K562 (cell line): ENCODE results near the gene KRT28. TPM values are rescaled to one million over a fixed set of nuclear protein-coding genes. Genes with fewer than 3 reads are reported as not detected.
A peak's percentile ranks its signal among the peaks of the same experiment; 100 is the strongest.

ENCODE experiments used
- ARNT ChIP-seq, 2 experiments: fragments of 450-650 bp; IDR thresholded peaks; 2 replicates each; pipeline ENCODE4 v1.6.1; 2016; ENCODE audit warnings: mild to moderate bottlenecking in 1 of 2
- BRF1 ChIP-seq: IDR thresholded peaks from 3 replicates; pipeline ENCODE4 v1.6.1; 2011; ENCODE audit warnings: borderline replicate concordance, mild to moderate bottlenecking; ENCODE audit not compliant: insufficient read length; ENCODE audit errors: extremely low read depth
- CBFB ChIP-seq: sonication (generic); formaldehyde crosslinking; IDR thresholded peaks from 2 replicates; pipeline ENCODE4 v1.4.0; 2020; ENCODE audit warnings: mild to moderate bottlenecking, missing genetic modification reagents
- CBX1 ChIP-seq: sonication (generic); IDR thresholded peaks from 2 replicates; pipeline ENCODE4 v1.6.1; 2016; ENCODE audit warnings: antibody characterized with exemption, low read depth, mild to moderate bottlenecking
- ESRRB ChIP-seq: fragments of 250-450 bp; sonication (Bioruptor Pico); IDR thresholded peaks from 2 replicates; pipeline ENCODE4 v1.5.0; 2020; ENCODE audit warnings: mild to moderate bottlenecking, moderate library complexity, borderline replicate concordance
- ETV6 ChIP-seq, 3 experiments: fragments of 150-350 bp in 1 of 3; sonication (generic) in 1 of 3; formaldehyde crosslinking in 1 of 3; IDR thresholded peaks; 2 replicates each; pipeline versions ENCODE4 v1.6.1 to v1.8.0; 2014 to 2022; ENCODE audit warnings: borderline replicate concordance in 2 of 3, low read depth in 2 of 3, antibody characterized with exemption in 1 of 3, low read length in 1 of 3, mild to moderate bottlenecking in 1 of 3, missing genetic modification reagents in 1 of 3
- FUS ChIP-seq: fragments of 200-400 bp; formaldehyde crosslinking; optimal IDR thresholded peaks from 2 replicates; pipeline ENCODE3; 2017; ENCODE audit warnings: low read depth, low read length
- HNRNPL ChIP-seq: fragments of 200-400 bp; formaldehyde crosslinking; IDR thresholded peaks from 2 replicates; pipeline ENCODE4 v1.6.1; 2017; ENCODE audit warnings: low read depth, mild to moderate bottlenecking, low read length
- KDM1A ChIP-seq, 2 experiments: fragments of 450-650 bp; IDR thresholded peaks; 2 replicates each; pipeline ENCODE4 v1.6.1; 2016; ENCODE audit warnings: mild to moderate bottlenecking in 2 of 2
- MCM2 ChIP-seq: fragments of 450-650 bp; IDR thresholded peaks from 2 replicates; pipeline ENCODE4 v1.6.1; 2017; ENCODE audit warnings: low read depth, mild to moderate bottlenecking
- NCOA1 ChIP-seq: fragments of 450-650 bp; IDR thresholded peaks from 2 replicates; pipeline ENCODE4 v1.6.1; 2016; ENCODE audit warnings: low read depth
- NCOR1 ChIP-seq: fragments of 450-650 bp; IDR thresholded peaks from 2 replicates; pipeline ENCODE4 v1.6.1; 2016; ENCODE audit warnings: mild to moderate bottlenecking, moderate library complexity
- NR2C2 ChIP-seq, 2 experiments: fragments of 200-800 bp in 1 of 2; sonication (Bioruptor generic) in 1 of 2; sonication (generic) in 1 of 2; formaldehyde crosslinking in 1 of 2; IDR thresholded peaks; 2 replicates each; pipeline versions ENCODE4 v1.6.1 to v1.8.0; 2016 to 2022; ENCODE audit warnings: mild to moderate bottlenecking in 1 of 2, missing compliant biosample characterization in 1 of 2, missing genetic modification characterization in 1 of 2, missing genetic modification reagents in 1 of 2
- SRF ChIP-seq, 2 experiments: fragments of 250-450, 450-650 bp in 1 of 2; sonication (Bioruptor Pico) in 1 of 2; sonication (generic) in 1 of 2; formaldehyde crosslinking; IDR thresholded peaks; 2 replicates each; pipeline versions ENCODE4 v1.5.0 to v1.5.1; 2020 to 2022; ENCODE audit warnings: mild to moderate bottlenecking in 1 of 2, missing genetic modification reagents in 1 of 2
- STAT5A ChIP-seq: IDR thresholded peaks from 2 replicates; pipeline ENCODE4 v1.6.1; 2012; ENCODE audit warnings: low read length, inconsistent platforms, borderline replicate concordance
- ZNF57 ChIP-seq: fragments of 450-650 bp; formaldehyde crosslinking; IDR thresholded peaks from 2 replicates; pipeline ENCODE4 v1.4.0; 2020; ENCODE audit warnings: mild to moderate bottlenecking, moderate library complexity
- ZNF644 ChIP-seq: fragments of 200-800 bp; sonication (Bioruptor generic); IDR thresholded peaks from 2 replicates; pipeline ENCODE4 v1.6.1; 2016; ENCODE audit warnings: low read depth, missing genetic modification characterization, missing compliant biosample characterization
- polyA plus RNA-seq, 8 experiments: library from polyadenylated mRNA; depleted of rRNA in 4 of 8; stranded (reverse) in 5 of 8; unstranded in 3 of 8; fragments of >200 nt; fragmentation: Nextera tagmentation in 2 of 8; fragmentation: Illumina TruSeq in 1 of 8; extraction: Ambion mirVana in 2 of 8; extraction: Trizol in 1 of 8; gene quantifications; 2 replicates each; pipeline versions ENCODE4 v1.2.1 to v1.2.3, GENCODE V29; 2011 to 2014; ENCODE audit warnings: inconsistent platforms in 1 of 8, missing spikeins in 1 of 8
- total RNA-seq, 7 experiments: library from RNA; depleted of rRNA in 6 of 7; stranded (reverse); fragments of >200 nt in 6 of 7; fragmentation: Illumina TruSeq in 2 of 7; extraction: Trizol in 2 of 7; gene quantifications; 2 replicates each; pipeline versions ENCODE4 v1.2.1 to v1.2.3, GENCODE V29; 2011 to 2021; ENCODE audit warnings: low replicate concordance in 1 of 7
- TF ChIP-seq, protein P1 (sequence below): sonication (generic); formaldehyde crosslinking; IDR thresholded peaks from 2 replicates; pipeline ENCODE4 v1.8.0; 2022; ENCODE audit warnings: missing genetic modification reagents, mild to moderate bottlenecking, borderline replicate concordance
- TF ChIP-seq, protein P2 (sequence below): sonication (generic); formaldehyde crosslinking; IDR thresholded peaks from 2 replicates; pipeline ENCODE4 v1.8.1; 2023; ENCODE audit warnings: mild to moderate bottlenecking, missing genetic modification reagents
- TF ChIP-seq, protein P3 (sequence below), 2 experiments: fragments of 250-450 bp in 1 of 2; fragments of 450-650 bp in 1 of 2; sonication (Bioruptor Pico) in 1 of 2; IDR thresholded peaks; 2 replicates each; pipeline versions ENCODE4 v1.6.1 to v1.8.0; 2016 to 2021; ENCODE audit warnings: mild to moderate bottlenecking in 2 of 2, moderate library complexity in 2 of 2, missing compliant biosample characterization in 1 of 2, missing genetic modification characterization in 1 of 2

KRT28 gene
- total and polyA plus RNA-seq, 9 of the 15 experiments (the other 6 are each of a cell fraction or from before 2014, with no cell fraction given), result not detected

DNA sequence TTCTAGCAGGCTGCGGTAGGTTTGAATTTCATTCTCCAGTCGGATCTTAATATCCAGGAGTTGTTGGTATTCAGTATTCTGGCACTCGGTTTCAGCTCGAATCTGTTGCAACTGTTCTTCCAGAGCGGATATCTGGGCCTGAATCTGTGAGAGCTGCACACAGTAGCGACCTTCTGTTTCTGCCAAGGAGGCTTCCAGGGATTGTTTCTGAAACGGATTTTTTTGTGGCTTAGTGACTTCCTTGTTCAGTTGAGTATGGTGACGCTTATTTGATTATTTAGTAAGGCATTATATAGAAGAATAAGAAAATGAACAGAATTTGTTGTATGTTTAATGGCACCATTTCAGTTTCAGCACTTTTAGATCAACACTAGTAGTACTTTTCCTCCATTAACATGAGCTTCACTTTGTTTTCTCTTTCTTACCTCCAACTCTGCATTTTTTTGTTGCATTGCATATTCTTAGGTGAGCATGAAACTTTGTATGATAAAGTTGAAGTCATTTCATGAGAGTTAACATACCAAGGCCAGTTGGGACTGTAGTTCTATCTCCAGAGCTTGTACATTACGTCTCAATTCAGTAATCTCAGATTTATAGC lies 19.9 kb upstream of the KRT28 start (continued):
- TF ChIP-seq, protein P1, sequence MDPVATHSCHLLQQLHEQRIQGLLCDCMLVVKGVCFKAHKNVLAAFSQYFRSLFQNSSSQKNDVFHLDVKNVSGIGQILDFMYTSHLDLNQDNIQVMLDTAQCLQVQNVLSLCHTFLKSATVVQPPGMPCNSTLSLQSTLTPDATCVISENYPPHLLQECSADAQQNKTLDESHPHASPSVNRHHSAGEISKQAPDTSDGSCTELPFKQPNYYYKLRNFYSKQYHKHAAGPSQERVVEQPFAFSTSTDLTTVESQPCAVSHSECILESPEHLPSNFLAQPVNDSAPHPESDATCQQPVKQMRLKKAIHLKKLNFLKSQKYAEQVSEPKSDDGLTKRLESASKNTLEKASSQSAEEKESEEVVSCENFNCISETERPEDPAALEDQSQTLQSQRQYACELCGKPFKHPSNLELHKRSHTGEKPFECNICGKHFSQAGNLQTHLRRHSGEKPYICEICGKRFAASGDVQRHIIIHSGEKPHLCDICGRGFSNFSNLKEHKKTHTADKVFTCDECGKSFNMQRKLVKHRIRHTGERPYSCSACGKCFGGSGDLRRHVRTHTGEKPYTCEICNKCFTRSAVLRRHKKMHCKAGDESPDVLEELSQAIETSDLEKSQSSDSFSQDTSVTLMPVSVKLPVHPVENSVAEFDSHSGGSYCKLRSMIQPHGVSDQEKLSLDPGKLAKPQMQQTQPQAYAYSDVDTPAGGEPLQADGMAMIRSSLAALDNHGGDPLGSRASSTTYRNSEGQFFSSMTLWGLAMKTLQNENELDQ (CRISPR knock-in tag), result no peak
- no peak for TF ChIP-seq ZNF57
- TF ChIP-seq KDM1A (IDR thresholded peaks at IDR 0.05), result peak in 1 of 2 experiments; percentile 51; a peak in 1 of 4 replicates
- TF ChIP-seq ESRRB (CRISPR knock-in tag), result no peak
- TF ChIP-seq STAT5A, result 0 out of 2 replicates have a peak, but pooled peaks have one; percentile 18
- TF ChIP-seq ETV6 (IDR thresholded peaks at IDR 0.05; ENCODE audit: borderline replicate concordance in 1 of 2, low read depth in 2 of 2, low read length in 1 of 2), result 0 out of 4 replicates have a peak, but pooled peaks of 1 of the 2 experiments have one; percentile 45
- TF ChIP-seq ETV6 (CRISPR knock-in tag; IDR thresholded peaks at IDR 0.05; ENCODE audit: borderline replicate concordance), result no peak
- TF ChIP-seq ARNT (IDR thresholded peaks at IDR 0.05), result peak in 1 of 2 experiments; percentile 12; a peak in 1 of 4 replicates
- TF ChIP-seq CBFB, result no peak
- 0 out of 4 replicates have a peak, but pooled peaks of 1 of the 2 experiments have one; percentile 4 for TF ChIP-seq SRF (CRISPR knock-in tag; IDR thresholded peaks at IDR 0.05)
- no peak for TF ChIP-seq NR2C2 (CRISPR knock-in tag; IDR thresholded peaks at IDR 0.05)
- TF ChIP-seq NR2C2 (tag; IDR thresholded peaks at IDR 0.05), result peak; percentile 38; the same call in 1 of the 2 replicates
- no peak for TF ChIP-seq FUS
- TF ChIP-seq HNRNPL, result 0 out of 2 replicates have a peak, but pooled peaks have one; percentile 8
- TF ChIP-seq, protein P2, sequence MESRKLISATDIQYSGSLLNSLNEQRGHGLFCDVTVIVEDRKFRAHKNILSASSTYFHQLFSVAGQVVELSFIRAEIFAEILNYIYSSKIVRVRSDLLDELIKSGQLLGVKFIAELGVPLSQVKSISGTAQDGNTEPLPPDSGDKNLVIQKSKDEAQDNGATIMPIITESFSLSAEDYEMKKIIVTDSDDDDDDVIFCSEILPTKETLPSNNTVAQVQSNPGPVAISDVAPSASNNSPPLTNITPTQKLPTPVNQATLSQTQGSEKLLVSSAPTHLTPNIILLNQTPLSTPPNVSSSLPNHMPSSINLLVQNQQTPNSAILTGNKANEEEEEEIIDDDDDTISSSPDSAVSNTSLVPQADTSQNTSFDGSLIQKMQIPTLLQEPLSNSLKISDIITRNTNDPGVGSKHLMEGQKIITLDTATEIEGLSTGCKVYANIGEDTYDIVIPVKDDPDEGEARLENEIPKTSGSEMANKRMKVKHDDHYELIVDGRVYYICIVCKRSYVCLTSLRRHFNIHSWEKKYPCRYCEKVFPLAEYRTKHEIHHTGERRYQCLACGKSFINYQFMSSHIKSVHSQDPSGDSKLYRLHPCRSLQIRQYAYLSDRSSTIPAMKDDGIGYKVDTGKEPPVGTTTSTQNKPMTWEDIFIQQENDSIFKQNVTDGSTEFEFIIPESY (CRISPR knock-in tag), result no peak
- TF ChIP-seq NCOR1, result peak; percentile 41; the same call in 1 of the 2 replicates
- TF ChIP-seq ZNF644, result 0 out of 2 replicates have a peak, but pooled peaks have one; percentile 32
- no peak for TF ChIP-seq BRF1
- TF ChIP-seq, protein P3, sequence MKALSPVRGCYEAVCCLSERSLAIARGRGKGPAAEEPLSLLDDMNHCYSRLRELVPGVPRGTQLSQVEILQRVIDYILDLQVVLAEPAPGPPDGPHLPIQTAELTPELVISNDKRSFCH (CRISPR knock-in tag; IDR thresholded peaks at IDR 0.05), result no peak
- TF ChIP-seq, protein P3 (tag; IDR thresholded peaks at IDR 0.05), result no peak
- no peak for TF ChIP-seq CBX1
- TF ChIP-seq MCM2, result no peak
- 0 out of 2 replicates have a peak, but pooled peaks have one; percentile 4 for TF ChIP-seq NCOA1
